Thyroid gland (tissue), 4 donors: ENCODE measurements around the gene CADPS. TPM values are rescaled to one million over a fixed set of nuclear protein-coding genes. Genes with fewer than 3 reads are reported as not detected.

Experiments used
- DNase-seq, 2 donors: peaks; one replicate each; pipeline ENCODE4 v3.0.0-alpha.2; 2019
- H3K27ac ChIP-seq, 3 donors: fragments of 200-600 bp; sonication (generic); 1 replicate in 2 of 3; 2 replicates in 1 of 3; pipeline ENCODE4 v1.5.1; 2016 to 2019; ENCODE audit warnings: mild to moderate bottlenecking in 1 of 3, moderate library complexity in 1 of 3
- H3K27me3 ChIP-seq: fragments of 200-600 bp; sonication (generic); one replicate; pipeline ENCODE4 v1.5.1; 2019
- H3K36me3 ChIP-seq, 2 donors: fragments of 200-600 bp; sonication (generic); one replicate each; pipeline ENCODE4 v1.5.1; 2016 to 2019
- H3K4me1 ChIP-seq, 2 donors: fragments of 200-600 bp; sonication (generic); one replicate each; pipeline ENCODE4 v1.5.1; 2017 to 2019
- H3K4me3 ChIP-seq, 3 donors: fragments of 200-600 bp; sonication (generic); replicated peaks in 1 of 3; 1 replicate in 2 of 3; 2 replicates in 1 of 3; pipeline ENCODE4 v1.5.1; 2016; ENCODE audit warnings: mild to moderate bottlenecking in 1 of 3
- H3K9me3 ChIP-seq: fragments of 200-600 bp; sonication (generic); one replicate; pipeline ENCODE4 v1.5.1; 2017
- POLR2A ChIP-seq, 2 donors: fragments of 450-650 bp; IDR thresholded peaks; one replicate each; pipeline ENCODE4 v1.6.1; 2017; ENCODE audit warnings: antibody characterized with exemption in 2 of 2, mild to moderate bottlenecking in 2 of 2, moderate library complexity in 1 of 2
- WGBS, 2 donors: methylation state at CpG; one replicate each; pipeline ENCODE4 v1.1.5; 2017; 5-methylcytosine and 5-hydroxymethylcytosine counted together
- intact Hi-C: fragments of 100-400 bp; cut with DNase I; formaldehyde crosslinking; loops from one replicate; pipeline ENCODE4 v1.15.1; 2023
- total RNA-seq, 4 donors: library from RNA; depleted of rRNA; stranded (reverse); fragments of >200 nt; gene quantifications; one replicate each; pipeline ENCODE4 v1.2.3, GENCODE V29; 2016
- TF ChIP-seq, protein P1 (sequence below), 6 experiments: fragments of 200-600 bp in 3 of 6; fragments of 450-650 bp in 3 of 6; sonication (generic) in 3 of 6; IDR thresholded peaks; one replicate each; pipeline ENCODE4 v1.5.1; 2016 to 2019; ENCODE audit warnings: antibody characterized with exemption in 6 of 6, mild to moderate bottlenecking in 2 of 6, inconsistent platforms in 1 of 6, moderate library complexity in 1 of 6

CADPS gene
- total RNA-seq, 4 donors from 2014 or later, result 1.6 to 9.5 TPM; not detected in 2

DNA sequence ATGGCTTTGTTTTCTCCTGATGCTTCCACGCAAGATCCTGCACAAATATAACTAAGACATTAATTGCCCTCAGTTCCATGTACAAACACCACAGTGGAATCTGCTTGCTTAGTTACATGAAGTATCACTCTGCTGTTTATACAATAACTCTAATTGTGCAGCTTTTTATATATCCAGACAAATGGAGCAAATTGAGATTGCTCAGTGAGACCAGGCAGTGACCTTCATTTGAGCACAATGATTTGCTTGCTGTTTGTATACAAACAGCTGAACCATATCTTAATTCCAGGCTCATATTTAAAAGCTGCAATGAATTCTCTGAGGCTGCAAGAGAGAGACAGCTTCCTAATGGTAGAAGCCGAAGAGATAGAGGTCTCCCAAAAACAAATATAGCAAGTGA lies 243.7 kb downstream of the CADPS start:
- TF ChIP-seq POLR2A (IDR thresholded peaks at IDR 0.05), result no peak
- TF ChIP-seq, protein P1, sequence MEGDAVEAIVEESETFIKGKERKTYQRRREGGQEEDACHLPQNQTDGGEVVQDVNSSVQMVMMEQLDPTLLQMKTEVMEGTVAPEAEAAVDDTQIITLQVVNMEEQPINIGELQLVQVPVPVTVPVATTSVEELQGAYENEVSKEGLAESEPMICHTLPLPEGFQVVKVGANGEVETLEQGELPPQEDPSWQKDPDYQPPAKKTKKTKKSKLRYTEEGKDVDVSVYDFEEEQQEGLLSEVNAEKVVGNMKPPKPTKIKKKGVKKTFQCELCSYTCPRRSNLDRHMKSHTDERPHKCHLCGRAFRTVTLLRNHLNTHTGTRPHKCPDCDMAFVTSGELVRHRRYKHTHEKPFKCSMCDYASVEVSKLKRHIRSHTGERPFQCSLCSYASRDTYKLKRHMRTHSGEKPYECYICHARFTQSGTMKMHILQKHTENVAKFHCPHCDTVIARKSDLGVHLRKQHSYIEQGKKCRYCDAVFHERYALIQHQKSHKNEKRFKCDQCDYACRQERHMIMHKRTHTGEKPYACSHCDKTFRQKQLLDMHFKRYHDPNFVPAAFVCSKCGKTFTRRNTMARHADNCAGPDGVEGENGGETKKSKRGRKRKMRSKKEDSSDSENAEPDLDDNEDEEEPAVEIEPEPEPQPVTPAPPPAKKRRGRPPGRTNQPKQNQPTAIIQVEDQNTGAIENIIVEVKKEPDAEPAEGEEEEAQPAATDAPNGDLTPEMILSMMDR (IDR thresholded peaks at IDR 0.05), result no peak
- Histone ChIP-seq H3K36me3 (no peaks in the 10 kb centered on the region), H3K4me3 (no peak overlapping the region), H3K27ac (no peak overlapping the region), H3K9me3 (no peaks in the 10 kb centered on the region), H3K4me1 (no peaks in the 10 kb centered on the region), H3K27me3 (no peaks in the 10 kb centered on the region)
- intact Hi-C loops, result loop anchor here (10.0 kb wide), 1 partner anchor 563 kb away; no protein-coding TSS in a partner anchor
- 90 to 91% methylated on average over 2 of the region's 2 CpGs for WGBS, 2 donors
- no peak for DNase-seq

DNA sequence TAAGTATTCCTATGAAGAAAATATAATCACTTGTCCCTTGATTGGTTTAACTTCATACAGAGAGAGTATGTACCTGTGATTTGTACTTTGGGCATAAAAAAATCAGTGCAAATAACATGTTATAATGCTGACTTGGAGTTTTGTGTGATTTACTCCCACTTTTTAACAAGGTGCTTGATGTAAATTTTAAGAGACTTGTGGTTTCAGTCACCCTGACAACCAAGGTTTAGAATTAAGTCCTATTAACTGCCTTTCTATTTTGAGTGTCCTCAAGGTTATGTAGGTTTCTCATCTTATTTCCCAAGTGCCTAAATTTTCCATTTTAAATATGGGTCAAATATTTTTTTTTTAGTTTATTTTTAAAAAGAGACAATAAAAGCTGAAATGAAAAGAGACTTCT lies 244.6 kb downstream of the CADPS start:
- no peaks in the 10 kb centered on the region for H3K27me3 ChIP-seq
- H3K4me1 ChIP-seq, result peaks cover 0 to 1% of the 10 kb centered on the region in 2 donors
- H3K9me3 ChIP-seq, result no peaks in the 10 kb centered on the region
- H3K4me3 ChIP-seq, result no peak overlapping the region
- intact Hi-C loops, result loop anchor here (10.0 kb wide), 1 partner anchor 564 kb away; no protein-coding TSS in a partner anchor
- no peaks in the 10 kb centered on the region for H3K36me3 ChIP-seq
- no peak for DNase-seq
- H3K27ac ChIP-seq, result no peak overlapping the region
- TF ChIP-seq, protein P1 (IDR thresholded peaks at IDR 0.05), result no peak
- no peak for TF ChIP-seq POLR2A (IDR thresholded peaks at IDR 0.05)

DNA sequence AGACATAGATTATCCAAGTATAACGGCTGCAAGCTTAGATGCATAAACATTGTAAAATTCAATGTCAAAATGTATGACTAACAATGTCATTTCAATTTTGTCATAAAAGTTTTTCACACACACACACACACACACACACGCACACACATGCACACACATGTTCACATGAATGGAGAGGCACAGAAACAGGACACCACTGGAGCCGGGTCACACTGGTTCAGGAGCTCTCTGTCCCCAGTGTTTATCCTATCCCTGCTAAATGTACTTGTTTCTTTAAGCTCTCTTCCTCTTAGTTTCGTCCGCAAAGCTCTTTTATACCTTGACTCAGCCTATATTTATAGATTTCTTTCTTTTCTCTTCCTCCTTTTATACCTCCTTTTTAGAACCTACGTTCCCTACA lies 249.9 kb downstream of the CADPS start:
- DNase-seq, result peak in 1 of 2 donors; percentile 33
- intact Hi-C loops, result no loop called here
- Histone ChIP-seq H3K27me3 (no peaks in the 10 kb centered on the region), H3K4me1 (peaks cover 0 to 4% of the 10 kb centered on the region in 2 donors), H3K4me3 (no peak overlapping the region), H3K9me3 (no peaks in the 10 kb centered on the region), H3K36me3 (no peaks in the 10 kb centered on the region), H3K27ac (no peak overlapping the region)
- WGBS, 2 donors, result 13 to 17% methylated on average over 6 of the region's 6 CpGs
- TF ChIP-seq, protein P1 (IDR thresholded peaks at IDR 0.05), result no peak
- TF ChIP-seq POLR2A (IDR thresholded peaks at IDR 0.05), result no peak

DNA sequence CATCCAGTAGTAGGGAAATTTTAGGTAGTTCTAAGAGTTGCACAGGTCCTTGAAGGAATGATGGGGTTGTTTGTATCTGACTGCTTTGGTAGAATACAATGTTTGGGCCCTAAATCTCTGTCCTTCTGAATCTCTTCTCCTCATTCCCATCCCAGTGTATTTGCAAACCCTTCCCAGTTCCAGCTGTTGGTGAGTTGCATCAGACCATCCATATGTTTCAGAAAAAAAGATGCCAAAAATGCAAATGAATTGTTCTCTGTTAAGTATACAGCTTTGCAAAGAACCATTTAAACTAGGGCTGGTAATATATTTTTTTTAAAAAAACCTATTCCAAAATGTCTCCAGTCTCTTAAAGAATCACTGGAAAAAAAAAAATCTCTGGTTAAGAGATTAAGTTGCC lies 251.0 kb downstream of the CADPS start:
- no peak overlapping the region for H3K4me3 ChIP-seq
- no peak overlapping the region for H3K27ac ChIP-seq
- H3K9me3 ChIP-seq, result no peaks in the 10 kb centered on the region
- H3K27me3 ChIP-seq, result no peaks in the 10 kb centered on the region
- TF ChIP-seq, protein P1 (IDR thresholded peaks at IDR 0.05), result no peak
- TF ChIP-seq POLR2A (IDR thresholded peaks at IDR 0.05), result no peak
- DNase-seq, result no peak
- intact Hi-C loops, result no loop called here
- peaks cover 0 to 4% of the 10 kb centered on the region in 2 donors for H3K4me1 ChIP-seq
- H3K36me3 ChIP-seq, result no peaks in the 10 kb centered on the region

DNA sequence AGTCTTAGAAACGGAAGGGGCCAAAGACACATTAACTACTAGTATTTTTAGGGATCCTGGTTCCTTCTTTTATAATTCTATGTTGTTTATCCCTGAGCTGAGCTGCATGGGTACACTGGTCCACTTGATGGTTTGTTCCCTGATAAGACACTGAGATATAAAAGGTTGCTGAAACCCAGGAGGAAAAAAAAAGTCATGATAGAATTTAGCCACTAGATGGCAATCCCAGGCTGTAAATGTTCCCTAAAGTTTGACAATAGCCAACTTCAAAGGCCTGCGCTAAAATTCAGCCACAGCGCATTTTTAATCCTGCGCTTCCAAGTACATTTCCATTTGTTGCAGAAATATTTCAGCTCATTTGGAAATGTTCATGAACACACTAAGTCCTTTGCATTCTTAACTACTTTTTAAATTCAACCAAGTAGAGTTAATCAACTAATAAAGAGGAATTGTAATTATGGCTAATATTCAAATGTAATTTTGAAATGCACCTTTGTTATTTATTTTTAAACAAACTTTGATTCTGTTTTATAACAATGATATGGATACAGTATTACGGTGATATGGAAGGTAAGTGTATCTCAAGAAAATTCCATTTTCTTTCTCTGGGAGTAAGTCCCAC lies 252.6 kb downstream of the CADPS start:
- Histone ChIP-seq H3K4me1 (peaks cover 0 to 4% of the 10 kb centered on the region in 2 donors), H3K9me3 (no peaks in the 10 kb centered on the region), H3K27ac (no peak overlapping the region), H3K36me3 (no peaks in the 10 kb centered on the region), H3K27me3 (no peaks in the 10 kb centered on the region), H3K4me3 (no peak overlapping the region)
- intact Hi-C loops, result no loop called here
- 56% methylated on average over 5 of the region's 5 CpGs for WGBS, 2 donors
- TF ChIP-seq POLR2A (IDR thresholded peaks at IDR 0.05), result no peak
- TF ChIP-seq, protein P1 (IDR thresholded peaks at IDR 0.05), result peak; percentile 44 to 81 (median 62)
- peak; percentile 7 to 17 for DNase-seq
